Calu3 (cell line): ENCODE results near the gene RNF150. TPM values are rescaled to one million over a fixed set of nuclear protein-coding genes. Genes with fewer than 3 reads are reported as not detected.

Experiments
- BruUV-seq: library from RNA; stranded (reverse); fragments of 400-500 nt; replicated peaks from 2 replicates; lab custom pipeline; 2021; lab: Mats Ljungman, UMichigan
- CTCF ChIA-PET: fragments of 300-600 bp; sonication (Branson Sonifier 250); formaldehyde crosslinking; loops from one replicate; lab custom pipeline; 2022; ENCODE audit warnings: antibody characterized with exemption; lab: Charles Lee
- DNase-seq: peaks from one replicate; pipeline ENCODE4 v3.0.0; 2022
- H3K27ac Mint-ChIP-seq: one replicate; pipeline ENCODE4 v1.8.0; 2022; ENCODE audit warnings: mixed read lengths; ENCODE audit not compliant: unreplicated experiment
- H3K27me3 Mint-ChIP-seq: one replicate; pipeline ENCODE4 v1.8.0; 2022; ENCODE audit warnings: mixed read lengths; ENCODE audit not compliant: unreplicated experiment
- H3K36me3 Mint-ChIP-seq: one replicate; pipeline ENCODE4 v1.8.0; 2022; ENCODE audit warnings: mild to moderate bottlenecking, moderate library complexity, mixed read lengths; ENCODE audit not compliant: insufficient read depth, unreplicated experiment
- H3K4me1 Mint-ChIP-seq: one replicate; pipeline ENCODE4 v1.8.0; 2022; ENCODE audit warnings: mild to moderate bottlenecking, low read depth, mixed read lengths; ENCODE audit not compliant: unreplicated experiment
- H3K4me3 Mint-ChIP-seq: one replicate; pipeline ENCODE4 v1.8.0; 2022; ENCODE audit warnings: mild to moderate bottlenecking, low read depth, moderate library complexity, mixed read lengths; ENCODE audit not compliant: unreplicated experiment
- H3K9me3 Mint-ChIP-seq: one replicate; pipeline ENCODE4 v1.8.0; 2022; ENCODE audit warnings: low read depth, mixed read lengths; ENCODE audit not compliant: unreplicated experiment
- intact Hi-C: fragments of 100-400 bp; cut with micrococcal nuclease; formaldehyde crosslinking; loops from one replicate; pipeline ENCODE4 v1.10.0; 2022; ENCODE audit not compliant: unreplicated experiment
- total RNA-seq: library from RNA; stranded (reverse); gene quantifications from 2 replicates; pipeline ENCODE4 v1.2.3, GENCODE V29; 2022
- TF ChIP-seq, protein P1 (sequence below): fragments of 200-600 bp; IDR thresholded peaks from one replicate; pipeline ENCODE4 v1.8.0; 2022; ENCODE audit warnings: antibody characterized with exemption; ENCODE audit not compliant: unreplicated experiment

Gene RNF150
- total RNA-seq, 1 experiment from 2014 or later, result 0.14 TPM

DNA sequence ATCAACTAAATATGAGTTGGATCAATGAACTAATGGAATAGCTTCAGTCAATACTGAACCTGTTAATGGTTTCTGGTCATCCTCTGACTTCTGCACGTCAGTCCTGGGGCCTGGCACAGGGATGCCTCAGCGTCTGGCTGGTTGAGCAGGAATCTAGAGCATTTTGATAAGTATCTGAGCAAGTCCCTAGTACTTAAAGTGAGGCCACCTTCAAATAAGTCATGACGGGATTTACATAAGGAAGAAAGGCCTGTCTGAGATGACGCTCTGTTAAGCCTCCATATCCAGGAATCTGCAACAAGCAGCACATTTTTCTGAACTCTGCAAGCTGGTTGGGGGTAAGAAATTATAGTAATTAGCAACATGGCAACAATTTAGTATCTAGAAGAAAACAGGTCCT, 293.9 kb downstream of the RNF150 start:
- CTCF ChIA-PET, result no interaction called here
- DNase-seq, result no peak
- Mint-ChIP-seq H3K27ac (no peak overlapping the region), H3K4me3 (no peak overlapping the region), H3K4me1 (no peaks in the 10 kb centered on the region), H3K9me3 (no peaks in the 10 kb centered on the region), H3K27me3 (peaks cover 25% of the 10 kb centered on the region), H3K36me3 (no peaks in the 10 kb centered on the region)
- BruUV-seq, result no TSS peak
- intact Hi-C loops, result no loop called here
- TF ChIP-seq, protein P1, sequence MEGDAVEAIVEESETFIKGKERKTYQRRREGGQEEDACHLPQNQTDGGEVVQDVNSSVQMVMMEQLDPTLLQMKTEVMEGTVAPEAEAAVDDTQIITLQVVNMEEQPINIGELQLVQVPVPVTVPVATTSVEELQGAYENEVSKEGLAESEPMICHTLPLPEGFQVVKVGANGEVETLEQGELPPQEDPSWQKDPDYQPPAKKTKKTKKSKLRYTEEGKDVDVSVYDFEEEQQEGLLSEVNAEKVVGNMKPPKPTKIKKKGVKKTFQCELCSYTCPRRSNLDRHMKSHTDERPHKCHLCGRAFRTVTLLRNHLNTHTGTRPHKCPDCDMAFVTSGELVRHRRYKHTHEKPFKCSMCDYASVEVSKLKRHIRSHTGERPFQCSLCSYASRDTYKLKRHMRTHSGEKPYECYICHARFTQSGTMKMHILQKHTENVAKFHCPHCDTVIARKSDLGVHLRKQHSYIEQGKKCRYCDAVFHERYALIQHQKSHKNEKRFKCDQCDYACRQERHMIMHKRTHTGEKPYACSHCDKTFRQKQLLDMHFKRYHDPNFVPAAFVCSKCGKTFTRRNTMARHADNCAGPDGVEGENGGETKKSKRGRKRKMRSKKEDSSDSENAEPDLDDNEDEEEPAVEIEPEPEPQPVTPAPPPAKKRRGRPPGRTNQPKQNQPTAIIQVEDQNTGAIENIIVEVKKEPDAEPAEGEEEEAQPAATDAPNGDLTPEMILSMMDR, result no peak

DNA sequence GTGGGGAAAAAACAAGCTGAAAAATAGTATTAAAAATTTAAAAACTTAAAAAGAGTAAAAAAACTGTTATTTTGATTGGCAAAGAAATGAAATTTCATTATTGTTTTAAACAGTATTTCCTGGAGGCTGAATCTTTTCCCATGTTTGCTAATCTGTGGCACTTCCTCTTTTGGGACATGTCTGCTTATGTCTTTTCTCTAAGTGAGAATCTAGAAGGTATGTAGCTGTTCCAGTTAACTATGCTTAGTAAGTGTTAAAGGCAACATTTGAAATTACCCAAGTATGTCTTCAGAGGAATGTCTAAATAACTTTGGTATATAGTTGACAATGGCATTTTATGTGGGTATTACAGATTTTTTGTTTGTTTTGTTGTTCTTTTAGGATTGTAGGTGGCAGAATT, 295.5 kb downstream of the RNF150 start:
- CTCF ChIA-PET, result no interaction called here
- H3K27ac Mint-ChIP-seq, result no peak overlapping the region
- H3K36me3 Mint-ChIP-seq, result no peaks in the 10 kb centered on the region

DNA sequence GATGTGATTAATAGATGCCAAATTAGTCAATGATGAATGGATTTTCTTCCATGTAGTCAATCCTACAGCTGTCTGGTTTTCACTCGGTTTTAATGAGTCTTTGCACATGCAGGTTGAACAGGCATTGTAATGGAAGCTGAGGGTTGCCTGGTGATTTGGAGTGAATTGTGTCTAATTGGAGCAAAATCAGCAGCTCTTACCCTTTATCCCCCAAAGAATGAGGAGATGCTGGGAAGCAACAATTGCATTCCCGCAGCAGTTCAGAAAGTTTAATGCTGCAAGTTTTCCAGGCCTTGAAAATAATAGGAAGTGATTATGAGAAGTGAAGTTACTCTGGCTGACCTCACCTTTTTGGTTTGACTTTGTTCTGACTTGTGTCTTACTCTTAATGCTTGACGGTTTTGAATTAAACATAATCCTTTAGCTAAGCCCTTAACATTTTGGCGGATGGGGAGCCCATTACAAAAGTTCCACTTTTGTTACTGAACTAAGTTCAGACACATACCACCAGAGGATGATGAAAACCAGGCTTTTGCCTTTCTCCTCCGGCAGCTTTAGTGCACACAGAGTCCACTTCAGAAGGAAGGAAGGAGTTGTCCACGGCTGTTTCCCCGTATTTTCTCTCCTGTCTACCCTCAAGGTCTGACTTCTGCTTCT, 298.3 kb downstream of the RNF150 start:
- no peaks in the 10 kb centered on the region for H3K4me1 Mint-ChIP-seq
- H3K4me3 Mint-ChIP-seq, result no peak overlapping the region
- H3K36me3 Mint-ChIP-seq, result no peaks in the 10 kb centered on the region
- intact Hi-C loops, result no loop called here
- no peak overlapping the region for H3K27ac Mint-ChIP-seq
- no peaks in the 10 kb centered on the region for H3K9me3 Mint-ChIP-seq
- TF ChIP-seq, protein P1, result no peak
- CTCF ChIA-PET, result no interaction called here
- no TSS peak for BruUV-seq
- H3K27me3 Mint-ChIP-seq, result peaks cover 27% of the 10 kb centered on the region
- DNase-seq, result no peak

More for the DNA sequence above, 295.5 kb downstream of the RNF150 start:
- no peaks in the 10 kb centered on the region for H3K4me1 Mint-ChIP-seq
- no peaks in the 10 kb centered on the region for H3K9me3 Mint-ChIP-seq
- no peak for DNase-seq
- no peak overlapping the region for H3K4me3 Mint-ChIP-seq
- no TSS peak for BruUV-seq
- H3K27me3 Mint-ChIP-seq, result peaks cover 30% of the 10 kb centered on the region
- intact Hi-C loops, result no loop called here
- TF ChIP-seq, protein P1, result no peak

DNA sequence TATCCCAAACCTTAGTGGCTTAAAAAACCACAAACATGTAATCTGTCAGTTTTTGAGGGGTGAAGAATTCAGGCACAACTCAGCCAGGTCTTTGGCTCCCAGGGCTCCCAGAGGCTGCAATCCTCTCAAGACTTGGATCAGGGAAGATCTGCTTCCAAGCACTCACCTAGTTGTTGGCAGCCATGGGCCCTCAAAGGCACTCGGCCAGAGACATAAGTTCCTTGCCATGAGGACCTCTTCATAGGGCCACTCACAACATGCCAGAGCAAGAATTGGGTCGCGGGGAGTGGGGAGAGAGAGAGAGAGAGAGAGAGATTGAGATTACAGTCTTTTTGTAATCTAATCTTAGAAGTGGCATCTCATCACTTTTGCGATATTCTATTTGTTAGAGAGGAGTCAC, 300.0 kb downstream of the RNF150 start:
- Mint-ChIP-seq H3K4me1 (no peaks in the 10 kb centered on the region), H3K9me3 (no peaks in the 10 kb centered on the region)
- TF ChIP-seq, protein P1, result no peak

More for the DNA sequence above, 300.0 kb downstream of the RNF150 start:
- no peak for DNase-seq
- BruUV-seq, result no TSS peak
- intact Hi-C loops, result no loop called here
- Mint-ChIP-seq H3K27me3 (peaks cover 42% of the 10 kb centered on the region), H3K4me3 (no peak overlapping the region), H3K36me3 (no peaks in the 10 kb centered on the region), H3K27ac (no peak overlapping the region)
- CTCF ChIA-PET, result no interaction called here
